ENCODE measurements around the gene TMPRSS2.
"Not testable (repeated sequence)": the region's sequence is repeated elsewhere in the genome, so short reads cannot be mapped to it uniquely, and the experiment has no call there.

GRCh38 chr21:41420998-41421397 is 87.0 kb downstream of the TMPRSS2 start:
- TF ChIP-seq CTCF (IDR thresholded peaks at IDR 0.05; ENCODE audit: low read length); EZH2phosphoT487 (IDR thresholded peaks at IDR 0.05; ENCODE audit: low read length); EZH2 (optimal IDR thresholded peaks at IDR 0.05; ENCODE audit: low read depth, low read length): not testable (repeated sequence)

Data from MM.1S (cell line).